T-helper 17 cell (primary cell): ENCODE measurements around the gene NUDT22. TPM values are rescaled to one million over a fixed set of nuclear protein-coding genes. Genes with fewer than 3 reads are reported as not detected.

Experiments used
- ATAC-seq: fragments of 150-1000 bp; cut with Tn5 transposase; 2 replicates; pipeline ENCODE4 v1.10.0; 2021; ENCODE audit warnings: mild to moderate bottlenecking, moderate library complexity
- DNase-seq, 3 donors: peaks; one replicate each; pipeline versions ENCODE4 v3.0.0 to v3.0.0-alpha.2; 2020 to 2021
- H3K9me3 ChIP-seq: one replicate; pipeline ENCODE4 v1.7.0; 2013; ENCODE audit warnings: low read length, mild to moderate bottlenecking; ENCODE audit not compliant: control insufficient read depth, poor library complexity, severe bottlenecking
- H3K27ac Mint-ChIP-seq: one replicate; pipeline ENCODE4 v1.8.0; 2022; ENCODE audit warnings: mild to moderate bottlenecking, moderate library complexity, mixed read lengths
- H3K27me3 Mint-ChIP-seq: one replicate; pipeline ENCODE4 v1.8.0; 2022; ENCODE audit warnings: mixed read lengths
- H3K36me3 Mint-ChIP-seq: one replicate; pipeline ENCODE4 v1.8.0; 2022; ENCODE audit warnings: low read depth, mixed read lengths
- H3K4me1 Mint-ChIP-seq: one replicate; pipeline ENCODE4 v1.8.0; 2022; ENCODE audit warnings: mild to moderate bottlenecking, mixed read lengths
- H3K4me3 Mint-ChIP-seq: one replicate; pipeline ENCODE4 v1.8.0; 2022; ENCODE audit warnings: mild to moderate bottlenecking, moderate library complexity, mixed read lengths
- total RNA-seq, 4 donors: library from RNA in 2 of 4; stranded (reverse) in 2 of 4; gene quantifications; one replicate each; pipeline ENCODE4 v1.2.3 and lab custom pipeline; 2022 to 2026

The NUDT22 gene
- total RNA-seq, 2 donors from 2014 or later = 30.8 to 42.8 TPM

GRCh38 chr11:64253043-64253442, 27.0 kb downstream of the NUDT22 start:
- no peaks in the 10 kb centered on the region for H3K9me3 ChIP-seq
- Mint-ChIP-seq H3K4me3 (peak overlapping the region; percentile 94), H3K27ac (no peak overlapping the region), H3K36me3 (no peaks in the 10 kb centered on the region), H3K27me3 (no peaks in the 10 kb centered on the region), H3K4me1 (peaks cover 13% of the 10 kb centered on the region)
- ATAC-seq = no peak
- DNase-seq = no peak

- peaks cover 13% of the 10 kb centered on the region for H3K4me1 Mint-ChIP-seq
- ATAC-seq (no peak), DNase-seq (no peak)
- H3K36me3 Mint-ChIP-seq = no peaks in the 10 kb centered on the region
- H3K27me3 Mint-ChIP-seq = no peaks in the 10 kb centered on the region
- no peaks in the 10 kb centered on the region for H3K9me3 ChIP-seq
- H3K4me3 Mint-ChIP-seq = peak overlapping the region; percentile 25
- no peak overlapping the region for H3K27ac Mint-ChIP-seq
Observed at GRCh38 chr11:64253481-64253880, 27.4 kb downstream of the NUDT22 start.

- ATAC-seq = no peak
- H3K4me1 Mint-ChIP-seq = peaks cover 14% of the 10 kb centered on the region
- DNase-seq = no peak
- no peak overlapping the region for H3K4me3 Mint-ChIP-seq
- H3K27me3 Mint-ChIP-seq = no peaks in the 10 kb centered on the region
- H3K36me3 Mint-ChIP-seq = peaks cover 1% of the 10 kb centered on the region
- no peaks in the 10 kb centered on the region for H3K9me3 ChIP-seq
- H3K27ac Mint-ChIP-seq = no peak overlapping the region
Observed at GRCh38 chr11:64254326-64254725, 28.3 kb downstream of the NUDT22 start.

GRCh38 chr11:64255135-64256128, 29.4 kb downstream of the NUDT22 start:
- ATAC-seq (no peak), DNase-seq (no peak)
- H3K27ac Mint-ChIP-seq = no peak overlapping the region
- no peaks in the 10 kb centered on the region for H3K27me3 Mint-ChIP-seq
- no peak overlapping the region for H3K4me3 Mint-ChIP-seq
- H3K36me3 Mint-ChIP-seq = peaks cover 5% of the 10 kb centered on the region
- no peaks in the 10 kb centered on the region for H3K9me3 ChIP-seq
- H3K4me1 Mint-ChIP-seq = peaks cover 19% of the 10 kb centered on the region

GRCh38 chr11:64256300-64256699, 30.2 kb downstream of the NUDT22 start:
- DNase-seq (no peak), ATAC-seq (no peak)
- no peaks in the 10 kb centered on the region for H3K27me3 Mint-ChIP-seq
- peaks cover 5% of the 10 kb centered on the region for H3K36me3 Mint-ChIP-seq
- no peaks in the 10 kb centered on the region for H3K9me3 ChIP-seq
- no peak overlapping the region for H3K27ac Mint-ChIP-seq
- H3K4me1 Mint-ChIP-seq = peaks cover 17% of the 10 kb centered on the region
- no peak overlapping the region for H3K4me3 Mint-ChIP-seq

GRCh38 chr11:64258356-64258755, 32.3 kb downstream of the NUDT22 start:
- Mint-ChIP-seq H3K4me3 (no peak overlapping the region), H3K27ac (no peak overlapping the region), H3K27me3 (no peaks in the 10 kb centered on the region), H3K4me1 (peaks cover 13% of the 10 kb centered on the region), H3K36me3 (peaks cover 5% of the 10 kb centered on the region)
- DNase-seq (no peak), ATAC-seq (no peak)
- no peaks in the 10 kb centered on the region for H3K9me3 ChIP-seq

- no peak for ATAC-seq
- no peaks in the 10 kb centered on the region for H3K27me3 Mint-ChIP-seq
Observed at GRCh38 chr11:64258946-64259532, 33.0 kb downstream of the NUDT22 start.

GRCh38 chr11:64259533-64260067, 33.5 kb downstream of the NUDT22 start:
- peaks cover 5% of the 10 kb centered on the region for H3K36me3 Mint-ChIP-seq
- peaks cover 13% of the 10 kb centered on the region for H3K4me1 Mint-ChIP-seq
- ATAC-seq = peak; percentile 35
- no peak overlapping the region for H3K4me3 Mint-ChIP-seq
- no peaks in the 10 kb centered on the region for H3K27me3 Mint-ChIP-seq
- no peak for DNase-seq
- no peaks in the 10 kb centered on the region for H3K9me3 ChIP-seq
- peak overlapping the region; percentile 86 for H3K27ac Mint-ChIP-seq

More at GRCh38 chr11:64258946-64259532, 33.0 kb downstream of the NUDT22 start:
- no peaks in the 10 kb centered on the region for H3K9me3 ChIP-seq
- peak overlapping the region; percentile 86 for H3K27ac Mint-ChIP-seq
- H3K36me3 Mint-ChIP-seq = peaks cover 5% of the 10 kb centered on the region
- no peak overlapping the region for H3K4me3 Mint-ChIP-seq
- H3K4me1 Mint-ChIP-seq = peaks cover 13% of the 10 kb centered on the region
- no peak for DNase-seq

- ATAC-seq (no peak), DNase-seq (no peak)
- H3K4me1 Mint-ChIP-seq = peaks cover 13% of the 10 kb centered on the region
- H3K27ac Mint-ChIP-seq = peak overlapping the region; percentile 86
- H3K36me3 Mint-ChIP-seq = peaks cover 5% of the 10 kb centered on the region
- H3K27me3 Mint-ChIP-seq = no peaks in the 10 kb centered on the region
- no peak overlapping the region for H3K4me3 Mint-ChIP-seq
- no peaks in the 10 kb centered on the region for H3K9me3 ChIP-seq
Observed at GRCh38 chr11:64260147-64260708, 34.2 kb downstream of the NUDT22 start.

GRCh38 chr11:64261556-64262080, 35.5 kb downstream of the NUDT22 start:
- Mint-ChIP-seq H3K27ac (no peak overlapping the region), H3K36me3 (peaks cover 5% of the 10 kb centered on the region), H3K27me3 (no peaks in the 10 kb centered on the region), H3K4me1 (peaks cover 13% of the 10 kb centered on the region), H3K4me3 (no peak overlapping the region)
- no peaks in the 10 kb centered on the region for H3K9me3 ChIP-seq
- DNase-seq (no peak), ATAC-seq (no peak)

GRCh38 chr11:64262271-64263002, 36.4 kb downstream of the NUDT22 start:
- no peaks in the 10 kb centered on the region for H3K9me3 ChIP-seq
- H3K4me3 Mint-ChIP-seq = no peak overlapping the region
- H3K36me3 Mint-ChIP-seq = peaks cover 5% of the 10 kb centered on the region
- peak overlapping the region; percentile 16 for H3K27ac Mint-ChIP-seq
- H3K4me1 Mint-ChIP-seq = peaks cover 13% of the 10 kb centered on the region
- no peaks in the 10 kb centered on the region for H3K27me3 Mint-ChIP-seq
- ATAC-seq (no peak), DNase-seq (no peak)

- peaks cover 5% of the 10 kb centered on the region for H3K36me3 Mint-ChIP-seq
- H3K9me3 ChIP-seq = no peaks in the 10 kb centered on the region
- H3K4me3 Mint-ChIP-seq = no peak overlapping the region
- DNase-seq (no peak), ATAC-seq (no peak)
- no peaks in the 10 kb centered on the region for H3K27me3 Mint-ChIP-seq
- peak overlapping the region; percentile 16 for H3K27ac Mint-ChIP-seq
- peaks cover 16% of the 10 kb centered on the region for H3K4me1 Mint-ChIP-seq
Observed at GRCh38 chr11:64263021-64263946, 37.2 kb downstream of the NUDT22 start.
